Hepatocyte (in vitro differentiated cells): ENCODE results near the gene NCBP3.

Experiments
- CTCF ChIP-seq: fragments of 200-600 bp; sonication (generic); IDR thresholded peaks from 2 replicates; pipeline ENCODE4 v1.5.1; 2016; ENCODE audit warnings: antibody characterized with exemption, mild to moderate bottlenecking; ENCODE audit not compliant: poor library complexity
- EZH2 ChIP-seq: fragments of 200-600 bp; sonication (generic); IDR thresholded peaks from 2 replicates; pipeline ENCODE4 v1.6.1; 2016; ENCODE audit warnings: antibody characterized with exemption, mild to moderate bottlenecking, borderline replicate concordance
- EZH2phosphoT487 ChIP-seq: fragments of 200-600 bp; sonication (generic); IDR thresholded peaks from one replicate; pipeline ENCODE4 v1.6.1; 2018; ENCODE audit warnings: antibody characterized with exemption, mild to moderate bottlenecking, low read depth, moderate library complexity; ENCODE audit not compliant: unreplicated experiment, severe bottlenecking

GRCh38 chr17:3773511-3773910, 72.5 kb downstream of the NCBP3 start:
- TF ChIP-seq CTCF = no peak
- no peak for TF ChIP-seq EZH2phosphoT487
- no peak for TF ChIP-seq EZH2
